Measurements from ENCODE around the gene ART4.

Gene ART4

DNA sequence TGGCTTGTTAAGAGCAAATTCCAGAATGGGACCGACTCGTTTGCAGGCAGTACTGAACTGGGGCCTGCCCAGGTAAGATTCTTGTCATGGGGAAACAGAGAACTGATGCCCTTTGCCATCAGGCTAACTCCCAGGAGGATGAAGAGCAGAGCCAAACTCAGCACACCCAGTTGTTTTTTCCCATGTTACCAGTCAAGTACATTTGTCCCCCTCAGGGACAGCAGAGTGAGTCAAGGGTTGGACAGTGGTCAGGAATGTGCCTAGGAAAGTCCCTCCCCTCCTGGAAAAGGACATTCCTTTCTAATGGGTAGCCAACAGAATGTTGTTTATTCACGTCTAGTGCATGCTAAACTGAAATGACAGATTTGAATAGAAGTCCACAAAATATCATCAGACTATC lies 1.6 kb downstream of the ART4 start:
- Histone ChIP-seq H3K4me1 (ENCODE audit: low read length) (no peaks in the 10 kb centered on the region), H3K9ac (ENCODE audit: low read length) (no peak overlapping the region), H2AFZ (ENCODE audit: low read length) (no peak overlapping the region), H3K4me2 (ENCODE audit: low read depth, low read length) (no peak overlapping the region), H3K27ac (ENCODE audit: low read length) (no peak overlapping the region), H4K20me1 (ENCODE audit: insufficient read depth, low read length) (no peaks in the 10 kb centered on the region), H3F3A (ENCODE audit: insufficient read depth, low read length) (no peaks in the 10 kb centered on the region), H3K36me3 (replicated peaks; ENCODE audit: insufficient read depth, low read length) (no peaks in the 10 kb centered on the region), H3K79me2 (ENCODE audit: low read length) (no peaks in the 10 kb centered on the region), H3K9me2 (replicated peaks; ENCODE audit: insufficient read depth, low read length) (no peaks in the 10 kb centered on the region), H3K4me3 (ENCODE audit: low read length) (no peak overlapping the region), H3K27me3 (replicated peaks; ENCODE audit: insufficient read depth, low read length) (no peaks in the 10 kb centered on the region), H3K9me3 (replicated peaks; ENCODE audit: insufficient read depth, low read length) (no peaks in the 10 kb centered on the region)
- DNase-seq: no peak
- no peak for TF ChIP-seq EZH2phosphoT487 (IDR thresholded peaks at IDR 0.05; ENCODE audit: low read length)
- TF ChIP-seq, protein P1, sequence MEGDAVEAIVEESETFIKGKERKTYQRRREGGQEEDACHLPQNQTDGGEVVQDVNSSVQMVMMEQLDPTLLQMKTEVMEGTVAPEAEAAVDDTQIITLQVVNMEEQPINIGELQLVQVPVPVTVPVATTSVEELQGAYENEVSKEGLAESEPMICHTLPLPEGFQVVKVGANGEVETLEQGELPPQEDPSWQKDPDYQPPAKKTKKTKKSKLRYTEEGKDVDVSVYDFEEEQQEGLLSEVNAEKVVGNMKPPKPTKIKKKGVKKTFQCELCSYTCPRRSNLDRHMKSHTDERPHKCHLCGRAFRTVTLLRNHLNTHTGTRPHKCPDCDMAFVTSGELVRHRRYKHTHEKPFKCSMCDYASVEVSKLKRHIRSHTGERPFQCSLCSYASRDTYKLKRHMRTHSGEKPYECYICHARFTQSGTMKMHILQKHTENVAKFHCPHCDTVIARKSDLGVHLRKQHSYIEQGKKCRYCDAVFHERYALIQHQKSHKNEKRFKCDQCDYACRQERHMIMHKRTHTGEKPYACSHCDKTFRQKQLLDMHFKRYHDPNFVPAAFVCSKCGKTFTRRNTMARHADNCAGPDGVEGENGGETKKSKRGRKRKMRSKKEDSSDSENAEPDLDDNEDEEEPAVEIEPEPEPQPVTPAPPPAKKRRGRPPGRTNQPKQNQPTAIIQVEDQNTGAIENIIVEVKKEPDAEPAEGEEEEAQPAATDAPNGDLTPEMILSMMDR (IDR thresholded peaks at IDR 0.05; ENCODE audit: low read length): no peak
- TF ChIP-seq EZH2 (optimal IDR thresholded peaks at IDR 0.05; ENCODE audit: low read depth, low read length): no peak

DNA sequence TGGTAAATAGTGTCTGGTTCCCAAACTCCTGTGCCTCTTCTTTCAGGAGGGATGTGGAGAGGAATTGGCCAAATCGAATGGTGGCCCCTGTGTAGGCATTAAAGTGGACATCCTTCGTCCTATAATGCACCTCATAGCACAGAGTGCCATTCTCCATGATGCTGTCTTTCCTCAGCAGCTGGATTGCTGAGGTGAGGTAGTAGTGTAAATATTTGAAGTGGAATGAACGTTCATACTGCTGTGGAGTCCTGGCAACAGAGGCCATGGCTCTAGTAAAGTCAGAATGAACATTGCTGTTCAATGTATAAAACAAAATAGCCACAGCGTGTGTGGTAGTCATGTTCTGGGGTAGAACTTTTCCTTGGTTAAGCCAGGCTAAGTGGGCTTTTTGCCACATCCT lies 2.7 kb downstream of the ART4 start:
- H3K27ac ChIP-seq (ENCODE audit: low read length): no peak overlapping the region
- no peaks in the 10 kb centered on the region for H4K20me1 ChIP-seq (ENCODE audit: insufficient read depth, low read length)
- H3K4me1 ChIP-seq (ENCODE audit: low read length): no peaks in the 10 kb centered on the region
- no peak overlapping the region for H3K4me2 ChIP-seq (ENCODE audit: low read depth, low read length)
- no peak overlapping the region for H3K9ac ChIP-seq (ENCODE audit: low read length)
- DNase-seq: no peak
- H3K27me3 ChIP-seq (replicated peaks; ENCODE audit: insufficient read depth, low read length): no peaks in the 10 kb centered on the region
- TF ChIP-seq, protein P1 (IDR thresholded peaks at IDR 0.05; ENCODE audit: low read length): no peak
- no peak for TF ChIP-seq EZH2 (optimal IDR thresholded peaks at IDR 0.05; ENCODE audit: low read depth, low read length)
- no peak for TF ChIP-seq EZH2phosphoT487 (IDR thresholded peaks at IDR 0.05; ENCODE audit: low read length)
- H3F3A ChIP-seq (ENCODE audit: insufficient read depth, low read length): no peaks in the 10 kb centered on the region
- H3K79me2 ChIP-seq (ENCODE audit: low read length): no peaks in the 10 kb centered on the region
- H2AFZ ChIP-seq (ENCODE audit: low read length): no peak overlapping the region
- no peaks in the 10 kb centered on the region for H3K9me2 ChIP-seq (replicated peaks; ENCODE audit: insufficient read depth, low read length)
- no peaks in the 10 kb centered on the region for H3K36me3 ChIP-seq (replicated peaks; ENCODE audit: insufficient read depth, low read length)
- no peak overlapping the region for H3K4me3 ChIP-seq (ENCODE audit: low read length)
- no peaks in the 10 kb centered on the region for H3K9me3 ChIP-seq (replicated peaks; ENCODE audit: insufficient read depth, low read length)

DNA sequence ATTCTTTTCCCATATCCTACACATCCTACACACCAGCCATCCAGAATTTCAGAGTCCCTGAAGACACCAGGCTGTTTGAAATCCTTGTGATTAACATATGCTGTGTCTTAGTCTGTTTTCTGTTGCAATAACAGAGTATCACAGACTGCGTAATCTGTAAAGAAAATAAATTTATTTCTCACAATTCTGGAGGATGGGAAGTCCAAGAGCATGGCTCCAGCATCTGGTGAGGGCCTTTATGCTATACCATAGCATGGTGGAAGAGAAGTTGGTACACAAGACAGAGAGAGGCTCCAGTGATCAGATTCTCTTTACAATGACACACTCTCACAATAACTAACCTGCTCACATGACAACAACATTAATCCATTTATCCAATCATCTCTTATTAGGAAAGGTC lies 4.1 kb downstream of the ART4 start:
- Histone ChIP-seq H3F3A (ENCODE audit: insufficient read depth, low read length) (no peaks in the 10 kb centered on the region), H3K79me2 (ENCODE audit: low read length) (no peaks in the 10 kb centered on the region), H3K36me3 (replicated peaks; ENCODE audit: insufficient read depth, low read length) (no peaks in the 10 kb centered on the region), H3K9ac (ENCODE audit: low read length) (no peak overlapping the region), H3K9me3 (replicated peaks; ENCODE audit: insufficient read depth, low read length) (no peaks in the 10 kb centered on the region), H2AFZ (ENCODE audit: low read length) (no peak overlapping the region), H4K20me1 (ENCODE audit: insufficient read depth, low read length) (no peaks in the 10 kb centered on the region), H3K9me2 (replicated peaks; ENCODE audit: insufficient read depth, low read length) (no peaks in the 10 kb centered on the region), H3K27me3 (replicated peaks; ENCODE audit: insufficient read depth, low read length) (no peaks in the 10 kb centered on the region), H3K4me3 (ENCODE audit: low read length) (no peak overlapping the region), H3K4me2 (ENCODE audit: low read depth, low read length) (no peak overlapping the region), H3K27ac (ENCODE audit: low read length) (no peak overlapping the region), H3K4me1 (ENCODE audit: low read length) (no peaks in the 10 kb centered on the region)
- DNase-seq: no peak
- TF ChIP-seq EZH2phosphoT487 (IDR thresholded peaks at IDR 0.05; ENCODE audit: low read length) (no peak), EZH2 (optimal IDR thresholded peaks at IDR 0.05; ENCODE audit: low read depth, low read length) (no peak)
- TF ChIP-seq, protein P1 (IDR thresholded peaks at IDR 0.05; ENCODE audit: low read length): no peak

Data from MM.1S (cell line).